Measurements from ENCODE around the gene CAMK2G. TPM values are rescaled to one million over a fixed set of nuclear protein-coding genes. Genes with fewer than 3 reads are reported as not detected.

The CAMK2G gene
- total RNA-seq, 1 donor from 2014 or later = 25.7 TPM

- Mint-ChIP-seq H3K9me3 (no peaks in the 10 kb centered on the region), H3K4me3 (no peak overlapping the region), H3K4me1 (peaks cover 7% of the 10 kb centered on the region), H3K27me3 (ENCODE audit: low read depth) (no peaks in the 10 kb centered on the region), H3K27ac (ENCODE audit: unreplicated experiment) (no peak overlapping the region), H3K36me3 (ENCODE audit: low read depth) (peaks cover 2% of the 10 kb centered on the region)
- TF ChIP-seq CTCF (conservative IDR thresholded peaks at IDR 0.05) = no peak
- DNase-seq (ENCODE audit: low read depth, low spot score) = no peak
Measured at GRCh38 chr10:73857446-73857845, 16.9 kb downstream of the CAMK2G start.

GRCh38 chr10:73856261-73856660 is 18.1 kb downstream of the CAMK2G start:
- TF ChIP-seq CTCF (conservative IDR thresholded peaks at IDR 0.05) = no peak
- H3K27ac Mint-ChIP-seq (ENCODE audit: unreplicated experiment) = no peak overlapping the region
- no peaks in the 10 kb centered on the region for H3K27me3 Mint-ChIP-seq (ENCODE audit: low read depth)
- no peak for DNase-seq (ENCODE audit: low read depth, low spot score)
- H3K4me1 Mint-ChIP-seq = peaks cover 11% of the 10 kb centered on the region
- H3K9me3 Mint-ChIP-seq = no peaks in the 10 kb centered on the region
- peaks cover 2% of the 10 kb centered on the region for H3K36me3 Mint-ChIP-seq (ENCODE audit: low read depth)
- no peak overlapping the region for H3K4me3 Mint-ChIP-seq

- DNase-seq (ENCODE audit: low read depth, low spot score) = no peak
- H3K4me1 Mint-ChIP-seq = peaks cover 11% of the 10 kb centered on the region
- H3K9me3 Mint-ChIP-seq = no peaks in the 10 kb centered on the region
- H3K27me3 Mint-ChIP-seq (ENCODE audit: low read depth) = no peaks in the 10 kb centered on the region
- no peak overlapping the region for H3K4me3 Mint-ChIP-seq
- H3K27ac Mint-ChIP-seq (ENCODE audit: unreplicated experiment) = no peak overlapping the region
- TF ChIP-seq CTCF (conservative IDR thresholded peaks at IDR 0.05) = no peak
- peaks cover 2% of the 10 kb centered on the region for H3K36me3 Mint-ChIP-seq (ENCODE audit: low read depth)
Measured at GRCh38 chr10:73855413-73855812, 18.9 kb downstream of the CAMK2G start.

GRCh38 chr10:73854310-73854709 is 20.0 kb downstream of the CAMK2G start:
- peaks cover 11% of the 10 kb centered on the region for H3K4me1 Mint-ChIP-seq
- H3K4me3 Mint-ChIP-seq = no peak overlapping the region
- no peak for TF ChIP-seq CTCF (conservative IDR thresholded peaks at IDR 0.05)

GRCh38 chr10:73853196-73853595 is 21.2 kb downstream of the CAMK2G start:
- Mint-ChIP-seq H3K36me3 (ENCODE audit: low read depth) (no peaks in the 10 kb centered on the region), H3K27ac (ENCODE audit: unreplicated experiment) (no peak overlapping the region), H3K9me3 (no peaks in the 10 kb centered on the region), H3K4me3 (no peak overlapping the region), H3K27me3 (ENCODE audit: low read depth) (no peaks in the 10 kb centered on the region), H3K4me1 (peaks cover 16% of the 10 kb centered on the region)
- DNase-seq (ENCODE audit: low read depth, low spot score) = no peak
- TF ChIP-seq CTCF (conservative IDR thresholded peaks at IDR 0.05) = no peak

More at GRCh38 chr10:73854310-73854709, 20.0 kb downstream of the CAMK2G start:
- Mint-ChIP-seq H3K27ac (ENCODE audit: unreplicated experiment) (peak overlapping the region; percentile 31), H3K36me3 (ENCODE audit: low read depth) (peaks cover 2% of the 10 kb centered on the region), H3K9me3 (no peaks in the 10 kb centered on the region), H3K27me3 (ENCODE audit: low read depth) (no peaks in the 10 kb centered on the region)
- no peak for DNase-seq (ENCODE audit: low read depth, low spot score)
